Esophagus squamous epithelium (tissue), 5 donors: ENCODE data around the gene EEIG1. TPM values are rescaled to one million over a fixed set of nuclear protein-coding genes. Genes with fewer than 3 reads are reported as not detected.

Experiments used
- DNase-seq: peaks from one replicate; lab custom pipeline; 2025; lab: John Stamatoyannopoulos, UW
- H3K27ac ChIP-seq, 4 donors: fragments of 200-600 bp; sonication (generic); one replicate each; pipeline ENCODE4 v1.5.1; 2016 to 2019; ENCODE audit warnings: mild to moderate bottlenecking in 1 of 4
- H3K27me3 ChIP-seq, 4 donors: fragments of 200-600 bp; sonication (generic); 1 replicate in 3 of 4; 2 replicates in 1 of 4; pipeline versions ENCODE4 v1.5.1 to v1.6.0; 2017 to 2021; ENCODE audit warnings: antibody characterized with exemption in 1 of 4
- H3K36me3 ChIP-seq, 3 donors: fragments of 200-600 bp; sonication (generic); one replicate each; pipeline ENCODE4 v1.5.1; 2016 to 2019
- H3K4me1 ChIP-seq, 3 donors: fragments of 200-600 bp; sonication (generic); one replicate each; pipeline ENCODE4 v1.5.1; 2017 to 2019
- H3K4me3 ChIP-seq, 4 donors: fragments of 200-600 bp; sonication (generic); 1 replicate in 3 of 4; 2 replicates in 1 of 4; pipeline ENCODE4 v1.5.1; 2016 to 2019; ENCODE audit warnings: mild to moderate bottlenecking in 2 of 4, moderate library complexity in 1 of 4
- H3K9me3 ChIP-seq, 3 donors: fragments of 200-600 bp; sonication (generic); one replicate each; pipeline ENCODE4 v1.5.1; 2016 to 2019
- POLR2A ChIP-seq, 4 donors: fragments of 450-650 bp; IDR thresholded peaks; one replicate each; pipeline ENCODE4 v1.6.1; 2017; ENCODE audit warnings: antibody characterized with exemption in 4 of 4, mild to moderate bottlenecking in 4 of 4, moderate library complexity in 3 of 4
- WGBS, 2 donors: methylation state at CpG; one replicate each; pipeline ENCODE4 v1.1.5; 2018; 5-methylcytosine and 5-hydroxymethylcytosine counted together
- intact Hi-C: fragments of 100-400 bp; cut with DNase I; formaldehyde crosslinking; loops from one replicate; pipeline ENCODE4 v1.15.0; 2022
- total RNA-seq, 4 donors: library from RNA; depleted of rRNA; stranded (reverse); fragments of >200 nt; gene quantifications; one replicate each; pipeline ENCODE4 v1.1.0, GENCODE V29; 2016
- TF ChIP-seq, protein P1 (sequence below), 6 experiments: fragments of 450-650 bp in 4 of 6; fragments of 200-600 bp in 2 of 6; sonication (generic) in 2 of 6; IDR thresholded peaks; one replicate each; pipeline ENCODE4 v1.5.1; 2016 to 2019; ENCODE audit warnings: antibody characterized with exemption in 6 of 6, mild to moderate bottlenecking in 4 of 6, moderate library complexity in 4 of 6
- donor health status: DM: yes; HTN: yes; CAD: no.

The EEIG1 gene
- total RNA-seq, 4 donors from 2014 or later = 16.9 to 65.0 (median 24.0) TPM

DNA sequence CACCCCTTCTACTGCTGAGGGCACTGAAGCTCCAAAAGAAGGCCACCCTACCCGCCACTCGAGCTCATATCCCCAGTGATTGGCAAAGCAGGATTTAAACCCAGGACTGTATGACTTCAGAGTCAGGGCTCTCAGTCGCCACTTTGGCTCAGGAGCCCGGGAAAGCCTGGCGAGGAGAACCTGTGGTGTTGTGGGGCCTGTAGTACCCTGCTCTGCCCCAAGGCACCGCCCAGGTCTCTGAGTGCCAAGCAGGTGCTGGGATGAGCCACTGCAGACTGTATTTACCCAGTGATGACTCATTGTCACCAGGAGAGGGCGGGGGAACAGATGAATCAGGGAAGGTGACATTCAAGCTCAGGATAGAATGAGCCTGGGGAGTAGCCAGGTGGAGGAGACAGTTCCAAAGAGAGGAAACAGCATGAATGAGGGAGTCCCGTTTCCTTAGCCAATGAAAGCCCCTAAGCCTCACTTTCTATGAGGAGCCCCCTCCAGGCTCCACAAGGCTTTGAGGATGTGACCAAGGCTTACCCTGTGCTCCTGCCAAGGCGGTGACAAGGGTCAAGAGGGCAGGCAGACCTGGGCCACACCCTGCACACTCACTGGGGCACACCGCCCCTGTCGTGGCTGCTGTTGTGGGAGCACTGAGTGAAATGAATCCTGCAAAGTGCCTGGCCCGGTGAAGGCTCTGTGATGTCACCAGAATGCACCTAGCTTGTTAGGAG, 25.3 kb downstream of the EEIG1 start:
- intact Hi-C loops = no loop called here
- H3K36me3 ChIP-seq = peaks cover 0 to 9% (median 0%) of the 10 kb centered on the region in 3 donors
- H3K27ac ChIP-seq = peak overlapping the region; percentile 81 to 95 (median 86)
- no peak for DNase-seq
- no peaks in the 10 kb centered on the region for H3K9me3 ChIP-seq
- no peaks in the 10 kb centered on the region for H3K27me3 ChIP-seq
- no peak overlapping the region for H3K4me3 ChIP-seq
- TF ChIP-seq POLR2A (IDR thresholded peaks at IDR 0.05) = no peak
- TF ChIP-seq, protein P1, sequence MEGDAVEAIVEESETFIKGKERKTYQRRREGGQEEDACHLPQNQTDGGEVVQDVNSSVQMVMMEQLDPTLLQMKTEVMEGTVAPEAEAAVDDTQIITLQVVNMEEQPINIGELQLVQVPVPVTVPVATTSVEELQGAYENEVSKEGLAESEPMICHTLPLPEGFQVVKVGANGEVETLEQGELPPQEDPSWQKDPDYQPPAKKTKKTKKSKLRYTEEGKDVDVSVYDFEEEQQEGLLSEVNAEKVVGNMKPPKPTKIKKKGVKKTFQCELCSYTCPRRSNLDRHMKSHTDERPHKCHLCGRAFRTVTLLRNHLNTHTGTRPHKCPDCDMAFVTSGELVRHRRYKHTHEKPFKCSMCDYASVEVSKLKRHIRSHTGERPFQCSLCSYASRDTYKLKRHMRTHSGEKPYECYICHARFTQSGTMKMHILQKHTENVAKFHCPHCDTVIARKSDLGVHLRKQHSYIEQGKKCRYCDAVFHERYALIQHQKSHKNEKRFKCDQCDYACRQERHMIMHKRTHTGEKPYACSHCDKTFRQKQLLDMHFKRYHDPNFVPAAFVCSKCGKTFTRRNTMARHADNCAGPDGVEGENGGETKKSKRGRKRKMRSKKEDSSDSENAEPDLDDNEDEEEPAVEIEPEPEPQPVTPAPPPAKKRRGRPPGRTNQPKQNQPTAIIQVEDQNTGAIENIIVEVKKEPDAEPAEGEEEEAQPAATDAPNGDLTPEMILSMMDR (IDR thresholded peaks at IDR 0.05) = peak in 5 of 6 experiments; percentile 38 to 85 (median 70)
- H3K4me1 ChIP-seq = peaks cover 36 to 98% (median 43%) of the 10 kb centered on the region in 3 donors
- WGBS, 2 donors = 20 to 25% methylated on average over 2 to 6 of the region's 12 CpGs

DNA sequence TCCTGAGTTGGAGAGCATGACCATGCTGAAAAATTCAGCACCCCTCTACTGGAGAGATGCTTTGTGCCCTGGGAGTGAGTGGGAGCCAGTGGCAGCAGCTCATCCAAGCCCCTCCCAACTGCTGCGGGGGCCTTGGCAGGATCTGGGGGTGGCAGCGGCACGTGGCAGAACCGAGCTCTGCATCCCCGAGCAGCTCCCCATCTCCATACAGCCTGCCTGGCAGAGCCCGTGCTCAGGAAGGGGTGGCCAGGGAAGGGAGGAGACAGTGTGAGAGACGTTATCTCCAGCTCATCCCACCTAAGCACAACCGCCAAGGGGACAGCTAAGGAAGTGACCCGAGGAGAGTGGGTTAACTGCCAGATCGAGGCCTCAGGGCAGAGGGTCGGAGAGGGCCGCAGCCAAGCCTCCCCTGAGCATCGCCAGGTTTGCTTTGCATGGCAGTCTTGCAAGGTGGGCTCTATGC, 25.9 kb downstream of the EEIG1 start:
- Histone ChIP-seq H3K36me3 (peaks cover 0 to 15% (median 0%) of the 10 kb centered on the region in 3 donors), H3K9me3 (no peaks in the 10 kb centered on the region), H3K4me3 (peak overlapping the region in 1 of 4 donors; percentile 6), H3K27me3 (no peaks in the 10 kb centered on the region), H3K27ac (peak overlapping the region; percentile 81 to 95 (median 86)), H3K4me1 (peaks cover 32 to 98% (median 42%) of the 10 kb centered on the region in 3 donors)
- 28% methylated on average over 7 of the region's 13 CpGs; no CpG with 5 or more reads in 1 of the 2 donors for WGBS, 2 donors
- no peak for DNase-seq
- intact Hi-C loops = no loop called here
- TF ChIP-seq POLR2A (IDR thresholded peaks at IDR 0.05) = no peak
- TF ChIP-seq, protein P1 (IDR thresholded peaks at IDR 0.05) = no peak

DNA sequence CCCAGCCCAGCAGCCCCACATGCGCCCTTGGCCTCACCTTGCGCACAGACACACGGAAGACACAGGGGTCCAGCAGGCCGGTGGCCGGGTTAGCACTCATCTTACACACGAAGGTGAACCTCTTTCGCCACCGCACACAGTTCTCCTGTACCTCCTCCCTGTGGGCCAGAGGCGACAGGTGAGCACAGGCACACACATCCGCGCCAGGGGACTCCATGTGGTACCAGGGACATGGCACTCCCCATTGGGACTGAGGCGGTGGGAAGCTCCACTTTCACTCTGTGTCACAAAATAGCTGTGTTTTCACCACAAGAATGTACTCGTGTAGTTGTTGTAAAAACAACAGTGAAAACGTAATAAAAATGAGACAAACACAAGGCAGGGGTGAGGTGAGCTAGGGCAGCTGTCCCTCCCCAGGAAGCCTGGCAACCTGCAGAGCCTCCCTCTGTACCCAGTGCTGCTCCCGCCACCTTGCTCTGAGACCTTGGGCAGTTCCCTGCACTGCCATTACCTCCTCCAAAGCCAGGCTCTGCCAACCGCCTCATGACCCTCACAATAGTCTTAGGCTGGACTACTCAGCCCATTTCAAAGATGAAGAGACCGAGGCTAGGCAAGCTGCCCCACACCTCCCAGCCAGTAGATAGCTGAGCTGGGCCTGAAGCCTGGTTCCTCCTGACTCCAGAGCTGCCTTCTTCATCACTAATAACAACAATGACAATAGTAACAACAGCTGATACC, 26.9 kb downstream of the EEIG1 start:
- Histone ChIP-seq H3K27ac (peak overlapping the region in 3 of 4 donors; percentile 81 to 95 (median 92)), H3K27me3 (no peaks in the 10 kb centered on the region), H3K9me3 (no peaks in the 10 kb centered on the region), H3K4me3 (no peak overlapping the region), H3K36me3 (peaks cover 0 to 22% (median 0%) of the 10 kb centered on the region in 3 donors), H3K4me1 (peaks cover 32 to 96% (median 37%) of the 10 kb centered on the region in 3 donors)
- TF ChIP-seq, protein P1 (IDR thresholded peaks at IDR 0.05) = no peak
- no peak for TF ChIP-seq POLR2A (IDR thresholded peaks at IDR 0.05)
- DNase-seq = no peak
- WGBS, 2 donors = 78 to 82% methylated on average over 9 to 12 of the region's 17 CpGs
- intact Hi-C loops = no loop called here

DNA sequence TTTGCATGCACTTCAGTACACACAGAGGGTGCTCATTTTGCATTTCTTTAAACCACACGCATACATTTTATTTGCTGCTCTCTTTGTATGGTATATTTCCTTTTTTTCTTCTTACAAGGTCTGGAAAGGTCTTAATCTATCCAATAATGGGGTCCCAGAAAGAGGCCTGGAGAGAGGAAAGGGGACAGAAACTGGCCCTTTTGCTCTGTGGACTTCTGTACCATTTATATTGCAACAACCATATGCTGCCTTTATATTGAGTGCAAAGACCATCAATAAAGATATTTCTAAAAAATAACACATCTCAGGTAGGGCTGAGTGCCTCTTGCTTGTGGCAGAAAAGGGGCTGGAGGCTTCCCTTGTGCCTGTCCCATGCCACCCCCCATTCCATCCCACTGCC, 27.6 kb downstream of the EEIG1 start:
- intact Hi-C loops = no loop called here
- no peak for DNase-seq
- no peak for TF ChIP-seq POLR2A (IDR thresholded peaks at IDR 0.05)
- TF ChIP-seq, protein P1 (IDR thresholded peaks at IDR 0.05) = no peak
- H3K36me3 ChIP-seq = peaks cover 0 to 30% (median 0%) of the 10 kb centered on the region in 3 donors
- no peaks in the 10 kb centered on the region for H3K9me3 ChIP-seq
- 86 to 89% methylated on average over 1 of the region's 1 CpG for WGBS, 2 donors
- H3K27me3 ChIP-seq = no peaks in the 10 kb centered on the region
- H3K4me3 ChIP-seq = no peak overlapping the region
- H3K4me1 ChIP-seq = peaks cover 32 to 88% (median 37%) of the 10 kb centered on the region in 3 donors
- peak overlapping the region in 2 of 4 donors; percentile 92 to 95 for H3K27ac ChIP-seq
